GM18507 (cell line): ENCODE data around the gene MAML3.

Experiments
- DNase-seq: peaks from one replicate; pipeline ENCODE4 v3.0.0; 2011; ENCODE audit warnings: low read depth; ENCODE audit not compliant: insufficient read length; ENCODE audit errors: extremely low spot score
- FAIRE-seq: peaks from 2 replicates; lab custom pipeline; 2011; peaks lifted over from hg19 to GRCh38; lab: Jason Lieb, UNC

MAML3 gene

DNA sequence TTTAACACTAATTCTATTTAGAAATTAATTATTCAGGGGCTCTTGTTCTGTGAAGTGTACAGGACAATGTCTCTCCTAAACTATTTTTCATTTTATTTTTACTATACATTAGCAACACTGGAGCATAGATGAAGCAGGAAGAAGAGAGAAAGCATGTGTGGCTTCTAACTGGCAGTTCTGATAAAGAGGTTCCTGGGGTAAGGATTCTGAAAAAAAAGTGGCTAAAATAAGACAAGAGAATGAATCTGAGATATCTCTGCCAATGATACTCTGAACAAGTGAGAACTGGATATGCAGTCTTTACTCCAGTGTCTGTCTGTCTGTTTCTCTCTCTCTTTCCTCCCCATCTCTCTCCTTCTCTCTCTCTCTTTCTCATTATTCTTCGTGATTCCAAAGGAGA lies 125.9 kb downstream of the MAML3 start:
- DNase-seq (no peak), FAIRE-seq (no peak)

DNA sequence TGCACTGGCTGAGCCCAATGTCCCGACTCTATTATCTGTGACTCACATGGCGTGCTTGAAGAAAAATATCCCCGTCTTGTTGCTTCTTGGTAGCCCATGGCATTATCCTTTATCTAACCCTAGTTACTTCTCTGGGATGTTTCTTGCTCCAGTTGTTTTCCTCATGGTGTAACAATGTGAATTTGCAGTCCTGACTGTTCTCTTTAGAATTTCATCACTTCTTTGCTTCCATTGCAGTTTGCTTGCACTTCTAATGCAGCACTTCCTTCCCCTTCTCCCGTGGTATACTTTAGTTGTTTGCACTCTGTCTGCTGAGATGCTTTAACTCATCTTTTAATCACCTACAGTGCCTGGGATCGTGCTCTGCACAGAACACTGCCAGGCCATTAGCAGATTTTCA lies 126.9 kb downstream of the MAML3 start:
- FAIRE-seq (no peak), DNase-seq (no peak)

DNA sequence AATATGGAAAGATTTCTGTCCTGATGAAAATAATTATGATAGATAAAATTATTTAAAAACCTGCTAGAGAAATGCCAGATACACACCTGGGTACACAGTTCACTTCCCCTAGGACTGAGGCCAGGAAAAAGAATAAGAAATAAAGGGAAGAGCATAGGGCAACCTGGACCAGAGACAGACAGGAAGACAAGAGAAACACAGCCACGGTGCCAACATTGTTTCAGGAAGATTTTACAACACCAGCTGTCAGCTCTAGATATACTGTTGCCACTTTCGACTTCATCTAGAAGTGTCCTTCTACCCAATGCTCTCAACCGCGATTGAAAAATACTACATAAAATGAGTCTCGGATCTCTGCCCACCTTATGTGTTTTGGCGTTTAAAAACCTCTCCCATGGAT lies 128.5 kb downstream of the MAML3 start:
- no peak for DNase-seq
- no peak for FAIRE-seq

DNA sequence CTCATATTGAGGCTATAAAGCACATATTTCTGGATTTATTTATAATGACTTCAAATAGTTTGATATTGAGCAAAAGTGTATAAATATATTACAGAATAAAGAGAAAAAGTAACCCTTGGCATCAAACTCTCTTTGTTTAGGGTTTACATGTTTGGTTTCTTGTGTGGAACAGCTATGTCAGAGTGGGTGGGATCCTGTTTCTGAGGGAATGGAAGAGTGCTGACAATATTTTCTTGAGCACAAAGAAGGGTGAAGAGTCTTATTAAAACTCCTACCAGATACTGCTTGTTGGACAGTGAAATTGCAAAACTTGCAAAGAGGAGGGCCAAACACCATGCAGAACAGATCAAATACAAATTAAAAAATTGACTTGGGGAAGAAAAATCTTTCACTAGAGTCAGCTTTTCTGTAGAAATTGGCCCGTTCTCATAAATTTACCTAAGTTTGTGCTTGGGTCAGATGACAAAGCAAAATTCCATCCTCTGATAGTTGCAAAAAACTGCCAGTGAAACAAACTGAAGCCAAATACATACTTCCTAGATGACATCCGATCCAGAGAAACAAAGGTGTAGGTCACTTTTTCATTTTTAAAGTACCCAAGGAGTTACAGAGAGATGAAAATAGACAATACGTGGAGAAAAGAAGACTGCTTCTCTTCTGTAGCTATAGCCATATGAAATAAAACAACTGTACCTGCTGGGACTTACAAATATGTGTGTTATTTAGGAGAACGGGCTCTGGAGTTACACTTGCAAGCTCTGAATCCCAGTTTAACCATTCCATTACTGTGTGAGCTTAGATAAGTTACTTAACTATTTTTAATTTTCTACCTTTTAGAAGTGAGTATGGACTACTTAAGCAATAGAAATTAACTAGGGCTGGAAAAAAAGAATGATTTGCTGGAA lies 133.3 kb downstream of the MAML3 start:
- DNase-seq (no peak), FAIRE-seq (no peak)

DNA sequence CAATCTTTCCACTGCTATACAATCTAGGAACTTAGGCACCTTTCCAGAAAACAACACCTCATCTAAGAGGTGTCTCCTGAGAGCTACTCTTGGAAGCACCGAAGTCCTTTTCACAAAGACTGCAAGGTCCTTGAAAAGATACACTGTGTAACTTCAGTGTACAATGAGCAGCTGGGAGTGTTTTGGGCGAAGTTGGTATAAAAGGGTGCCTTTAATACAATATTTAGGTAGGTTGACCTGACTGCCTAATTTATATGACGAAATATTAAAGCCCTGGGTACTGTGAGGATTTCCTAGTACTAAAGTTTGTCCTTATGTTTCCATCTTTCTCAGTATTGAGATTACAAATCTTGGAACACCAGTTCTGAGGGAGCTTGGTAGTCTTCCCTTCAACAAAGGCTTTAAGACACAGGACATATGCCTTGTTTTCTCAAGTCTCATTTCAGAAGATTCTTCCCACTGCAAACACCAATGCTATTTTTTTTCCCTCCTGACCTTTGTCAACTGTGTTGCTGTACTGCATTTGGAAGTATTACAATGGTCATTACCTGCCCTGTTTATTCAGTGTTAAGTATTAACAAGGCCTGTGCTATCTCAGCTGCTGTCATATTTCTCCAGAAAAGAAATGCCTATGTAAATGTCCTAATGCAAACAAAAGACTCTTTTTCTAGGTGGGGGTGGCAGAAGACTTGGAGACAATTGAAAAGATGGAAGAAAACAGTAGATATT lies 134.2 kb downstream of the MAML3 start:
- DNase-seq (no peak), FAIRE-seq (no peak)

- DNase-seq (no peak), FAIRE-seq (no peak)
Observed at GRCh38 chr4:140018931-140019618, 134.9 kb downstream of the MAML3 start.

- DNase-seq (no peak), FAIRE-seq (no peak)
Observed at GRCh38 chr4:140014284-140014683, 139.7 kb downstream of the MAML3 start.

GRCh38 chr4:140012688-140013486 lies 141.1 kb downstream of the MAML3 start:
- FAIRE-seq (no peak), DNase-seq (peak; percentile 3)

GRCh38 chr4:140005699-140006098 lies 148.3 kb downstream of the MAML3 start:
- DNase-seq (no peak), FAIRE-seq (no peak)

DNA sequence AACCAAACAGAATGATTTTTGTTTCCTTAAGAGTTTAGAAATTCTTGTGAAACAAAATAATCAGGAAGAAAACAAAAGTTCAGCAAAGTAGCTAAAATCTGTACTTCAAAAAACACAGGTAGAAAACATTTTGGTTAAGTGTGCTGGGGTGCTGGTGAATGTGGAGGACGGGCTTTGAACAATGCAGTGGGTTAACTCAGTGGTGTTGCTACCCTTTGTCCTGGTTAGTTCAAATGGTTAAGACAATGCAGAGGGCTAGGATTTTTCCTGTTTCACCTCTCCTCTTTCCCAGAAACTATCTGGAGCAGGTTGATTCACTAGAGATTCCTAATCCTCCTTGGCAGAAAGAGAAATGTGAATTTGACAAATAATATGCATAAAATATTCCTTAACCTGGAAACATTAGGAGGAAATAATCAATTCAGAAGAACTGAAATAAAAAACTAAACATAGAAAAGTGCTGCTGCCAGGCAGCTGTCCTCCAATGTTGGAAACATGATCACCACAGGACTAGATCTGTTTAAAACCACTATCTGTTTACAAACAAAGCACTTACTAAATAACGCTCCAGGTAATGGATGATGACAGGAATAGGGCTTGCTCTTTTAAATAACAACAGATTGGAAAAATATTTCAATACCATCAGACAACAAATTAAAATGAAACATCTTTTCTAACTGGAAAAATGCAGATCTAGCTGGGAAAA lies 148.9 kb downstream of the MAML3 start:
- FAIRE-seq, result no peak
- no peak for DNase-seq

GRCh38 chr4:140004549-140004895 lies 149.5 kb downstream of the MAML3 start:
- FAIRE-seq, result no peak
- DNase-seq, result no peak

GRCh38 chr4:140003876-140004548 lies 150.0 kb downstream of the MAML3 start:
- FAIRE-seq, result no peak
- no peak for DNase-seq

GRCh38 chr4:140000232-140000631 lies 153.8 kb downstream of the MAML3 start:
- DNase-seq (no peak), FAIRE-seq (no peak)

GRCh38 chr4:139988863-139989765 lies 164.9 kb downstream of the MAML3 start:
- FAIRE-seq (no peak), DNase-seq (no peak)

DNA sequence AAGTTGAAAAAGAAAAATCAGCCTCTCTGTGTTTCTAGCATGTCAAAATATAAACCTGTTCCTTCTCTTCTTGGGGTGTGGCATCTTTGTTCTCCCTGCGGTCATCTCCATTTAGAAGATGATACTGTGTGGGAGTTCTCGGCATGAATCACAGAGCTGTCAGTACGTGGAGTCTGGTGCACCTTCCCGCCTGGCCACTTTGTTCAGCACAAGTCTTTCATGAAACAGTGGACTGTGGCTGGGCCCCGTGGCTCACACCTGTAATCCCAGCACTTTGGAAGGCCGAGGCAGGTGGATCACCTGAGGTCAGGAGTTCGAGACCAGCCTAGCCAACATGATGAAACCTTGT lies 166.5 kb downstream of the MAML3 start:
- FAIRE-seq, result no peak

DNA sequence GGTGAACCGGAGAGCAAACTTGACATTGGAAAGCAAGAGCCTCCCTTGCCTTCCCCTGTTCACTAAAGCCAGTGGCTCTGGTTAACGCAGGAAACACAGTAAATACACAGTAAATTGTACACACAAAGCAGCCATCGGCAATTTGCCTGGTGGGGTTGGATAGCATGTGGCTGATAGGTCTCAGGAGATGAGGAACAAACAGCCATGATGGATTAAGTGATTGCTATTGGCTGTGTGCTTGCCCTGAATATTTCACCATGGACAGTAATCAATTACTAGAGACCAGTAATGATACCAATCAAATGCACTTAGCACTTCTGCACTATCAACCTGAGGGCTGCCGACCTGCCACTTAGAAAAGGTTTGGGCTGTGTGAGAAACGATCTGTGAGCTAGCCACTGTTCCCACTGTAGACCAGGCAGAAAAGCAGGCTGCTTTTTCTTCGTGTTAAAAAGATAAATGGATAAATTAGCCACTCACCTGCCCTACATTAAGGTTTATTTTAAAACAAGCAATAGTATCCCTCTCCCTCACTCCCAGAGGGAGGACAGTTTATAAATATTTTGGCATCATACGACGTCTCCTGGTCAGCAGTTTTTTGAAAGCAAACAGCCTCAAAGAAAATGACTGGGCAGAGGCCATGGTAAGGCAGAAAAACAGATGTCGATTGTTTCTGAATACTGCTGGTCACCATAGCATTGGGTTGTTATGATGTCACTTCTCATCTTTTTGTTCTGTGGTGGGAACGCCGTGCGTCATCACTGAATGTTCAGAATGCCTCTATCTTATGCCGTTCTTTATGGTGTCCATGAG lies 167.1 kb downstream of the MAML3 start:
- DNase-seq (no peak), FAIRE-seq (no peak)

More for the DNA sequence above, 166.5 kb downstream of the MAML3 start:
- no peak for DNase-seq

GRCh38 chr4:139986106-139986505 lies 167.9 kb downstream of the MAML3 start:
- FAIRE-seq (no peak), DNase-seq (no peak)
